Thyroid gland (tissue), 4 donors: Measurements from ENCODE around the gene DYRK1A. TPM values are rescaled to one million over a fixed set of nuclear protein-coding genes. Genes with fewer than 3 reads are reported as not detected.

Experiments
- DNase-seq, 2 donors: peaks; one replicate each; pipeline ENCODE4 v3.0.0-alpha.2; 2019
- H3K27ac ChIP-seq, 3 donors: fragments of 200-600 bp; sonication (generic); 1 replicate in 2 of 3; 2 replicates in 1 of 3; pipeline ENCODE4 v1.5.1; 2016 to 2019; ENCODE audit warnings: mild to moderate bottlenecking in 1 of 3, moderate library complexity in 1 of 3
- H3K27me3 ChIP-seq: fragments of 200-600 bp; sonication (generic); one replicate; pipeline ENCODE4 v1.5.1; 2019
- H3K36me3 ChIP-seq, 2 donors: fragments of 200-600 bp; sonication (generic); one replicate each; pipeline ENCODE4 v1.5.1; 2016 to 2019
- H3K4me1 ChIP-seq, 2 donors: fragments of 200-600 bp; sonication (generic); one replicate each; pipeline ENCODE4 v1.5.1; 2017 to 2019
- H3K4me3 ChIP-seq, 3 donors: fragments of 200-600 bp; sonication (generic); replicated peaks in 1 of 3; 1 replicate in 2 of 3; 2 replicates in 1 of 3; pipeline ENCODE4 v1.5.1; 2016; ENCODE audit warnings: mild to moderate bottlenecking in 1 of 3
- H3K9me3 ChIP-seq: fragments of 200-600 bp; sonication (generic); one replicate; pipeline ENCODE4 v1.5.1; 2017
- CTCF ChIP-seq, 6 experiments: fragments of 200-600 bp in 3 of 6; fragments of 450-650 bp in 3 of 6; sonication (generic) in 3 of 6; IDR thresholded peaks; one replicate each; pipeline ENCODE4 v1.5.1; 2016 to 2019; ENCODE audit warnings: antibody characterized with exemption in 6 of 6, mild to moderate bottlenecking in 2 of 6, inconsistent platforms in 1 of 6, moderate library complexity in 1 of 6
- POLR2A ChIP-seq, 2 donors: fragments of 450-650 bp; IDR thresholded peaks; one replicate each; pipeline ENCODE4 v1.6.1; 2017; ENCODE audit warnings: antibody characterized with exemption in 2 of 2, mild to moderate bottlenecking in 2 of 2, moderate library complexity in 1 of 2
- WGBS, 2 donors: methylation state at CpG; one replicate each; pipeline ENCODE4 v1.1.5; 2017; 5-methylcytosine and 5-hydroxymethylcytosine counted together
- intact Hi-C: fragments of 100-400 bp; cut with DNase I; formaldehyde crosslinking; loops from one replicate; pipeline ENCODE4 v1.15.1; 2023
- total RNA-seq, 4 donors: library from RNA; depleted of rRNA; stranded (reverse); fragments of >200 nt; gene quantifications; one replicate each; pipeline ENCODE4 v1.2.3, GENCODE V29; 2016

Gene DYRK1A
- total RNA-seq, 4 donors from 2014 or later: 104 to 299 (median 116) TPM

- no peak overlapping the region for H3K27ac ChIP-seq
- 83 to 98% methylated on average over 6 of the region's 6 CpGs for WGBS, 2 donors
- intact Hi-C loops: no loop called here
- no peak overlapping the region for H3K4me3 ChIP-seq
- no peaks in the 10 kb centered on the region for H3K9me3 ChIP-seq
- no peak for DNase-seq
- no peak for TF ChIP-seq POLR2A (IDR thresholded peaks at IDR 0.05)
- TF ChIP-seq CTCF (IDR thresholded peaks at IDR 0.05): no peak
- no peaks in the 10 kb centered on the region for H3K36me3 ChIP-seq
- H3K27me3 ChIP-seq: no peaks in the 10 kb centered on the region
- H3K4me1 ChIP-seq: peaks cover 14 to 18% of the 10 kb centered on the region in 2 donors
Measured at GRCh38 chr21:37427221-37427620, 60.6 kb downstream of the DYRK1A start.

GRCh38 chr21:37429356-37429755 is 62.8 kb downstream of the DYRK1A start:
- H3K4me1 ChIP-seq: peaks cover 14 to 16% of the 10 kb centered on the region in 2 donors
- no peaks in the 10 kb centered on the region for H3K36me3 ChIP-seq
- no peaks in the 10 kb centered on the region for H3K27me3 ChIP-seq
- TF ChIP-seq CTCF (IDR thresholded peaks at IDR 0.05) (no peak), POLR2A (IDR thresholded peaks at IDR 0.05) (no peak)
- intact Hi-C loops: no loop called here
- no peak for DNase-seq
- H3K27ac ChIP-seq: no peak overlapping the region
- H3K4me3 ChIP-seq: no peak overlapping the region
- no peaks in the 10 kb centered on the region for H3K9me3 ChIP-seq
- 92 to 98% methylated on average over 7 of the region's 7 CpGs for WGBS, 2 donors

- no peaks in the 10 kb centered on the region for H3K9me3 ChIP-seq
- DNase-seq: peak in 1 of 2 donors; percentile 12
- H3K36me3 ChIP-seq: no peaks in the 10 kb centered on the region
- H3K27me3 ChIP-seq: no peaks in the 10 kb centered on the region
- peaks cover 19 to 21% of the 10 kb centered on the region in 2 donors for H3K4me1 ChIP-seq
- WGBS, 2 donors: 84 to 89% methylated on average over 6 of the region's 6 CpGs
- no peak for TF ChIP-seq POLR2A (IDR thresholded peaks at IDR 0.05)
- no peak for TF ChIP-seq CTCF (IDR thresholded peaks at IDR 0.05)
- intact Hi-C loops: no loop called here
- no peak overlapping the region for H3K4me3 ChIP-seq
- peak overlapping the region in 1 of 3 donors; percentile 1 for H3K27ac ChIP-seq
Measured at GRCh38 chr21:37430184-37430821, 63.7 kb downstream of the DYRK1A start.

- peak; percentile 21 to 27 for DNase-seq
- no peaks in the 10 kb centered on the region for H3K36me3 ChIP-seq
- H3K27me3 ChIP-seq: no peaks in the 10 kb centered on the region
- TF ChIP-seq POLR2A (IDR thresholded peaks at IDR 0.05) (no peak), CTCF (IDR thresholded peaks at IDR 0.05) (no peak)
- no peaks in the 10 kb centered on the region for H3K9me3 ChIP-seq
- WGBS, 2 donors: 29 to 34% methylated on average over 4 of the region's 4 CpGs
- peaks cover 28 to 30% of the 10 kb centered on the region in 2 donors for H3K4me1 ChIP-seq
- intact Hi-C loops: no loop called here
- H3K4me3 ChIP-seq: no peak overlapping the region
- peak overlapping the region in 1 of 3 donors; percentile 7 for H3K27ac ChIP-seq
Measured at GRCh38 chr21:37431243-37431642, 64.7 kb downstream of the DYRK1A start.

GRCh38 chr21:37432710-37433455 is 66.3 kb downstream of the DYRK1A start:
- Histone ChIP-seq H3K4me3 (no peak overlapping the region), H3K36me3 (no peaks in the 10 kb centered on the region), H3K9me3 (no peaks in the 10 kb centered on the region), H3K27ac (no peak overlapping the region), H3K27me3 (no peaks in the 10 kb centered on the region), H3K4me1 (peaks cover 31 to 39% of the 10 kb centered on the region in 2 donors)
- DNase-seq: no peak
- intact Hi-C loops: no loop called here
- TF ChIP-seq POLR2A (IDR thresholded peaks at IDR 0.05): no peak
- TF ChIP-seq CTCF (IDR thresholded peaks at IDR 0.05): no peak
- WGBS, 2 donors: 95 to 97% methylated on average over 5 of the region's 5 CpGs
